ENCODE results near the gene HOXD8. TPM values are rescaled to one million over a fixed set of nuclear protein-coding genes. Genes with fewer than 3 reads are reported as not detected.

HOXD8 gene
- total and polyA plus RNA-seq, 4 donors, result 0.34 to 1.6 (median 1.0) TPM

GRCh38 chr2:176145085-176145969 is 15.8 kb downstream of the HOXD8 start:
- no peak for TF ChIP-seq CTCF (IDR thresholded peaks at IDR 0.05; ENCODE audit: control extremely low read depth, extremely low read depth)
- 49 to 57% methylated on average over 4 of the region's 4 CpGs for WGBS, 2 donors
- H3K9me3 ChIP-seq (ENCODE audit: control insufficient read depth in 4 of 4, insufficient read depth in 3 of 4, low read length in 3 of 4), result peaks cover 0 to 7% (median 0%) of the 10 kb centered on the region in 4 donors
- H3K36me3 ChIP-seq (ENCODE audit: control insufficient read depth in 4 of 4, insufficient read depth in 4 of 4, low read length in 4 of 4), result no peaks in the 10 kb centered on the region
- H3K4me1 ChIP-seq (ENCODE audit: control insufficient read depth in 5 of 5, insufficient read depth in 5 of 5, low read length in 5 of 5), result peaks cover 0 to 5% (median 0%) of the 10 kb centered on the region in 5 donors
- peaks cover 14 to 93% (median 89%) of the 10 kb centered on the region in 3 donors for H3K27me3 ChIP-seq (ENCODE audit: control insufficient read depth in 3 of 3, insufficient read depth in 3 of 3, low read length in 2 of 3)
- H3K27ac ChIP-seq (ENCODE audit: low read depth in 1 of 2, low read length in 1 of 2), result no peak overlapping the region
- H3K9ac ChIP-seq (ENCODE audit: insufficient read depth in 1 of 2, low read length in 2 of 2), result no peak overlapping the region
- H3K4me3 ChIP-seq, result no peak overlapping the region
- DNase-seq (no peak), ATAC-seq (ENCODE audit: insufficient read depth, low FRiP score) (no peak)

GRCh38 chr2:176146101-176146500 is 16.6 kb downstream of the HOXD8 start:
- no peak for ATAC-seq (ENCODE audit: insufficient read depth, low FRiP score)
- no peak overlapping the region for H3K4me3 ChIP-seq
- H3K9me3 ChIP-seq (ENCODE audit: control insufficient read depth in 4 of 4, insufficient read depth in 3 of 4, low read length in 3 of 4), result peaks cover 0 to 7% (median 0%) of the 10 kb centered on the region in 4 donors
- H3K27me3 ChIP-seq (ENCODE audit: control insufficient read depth in 3 of 3, insufficient read depth in 3 of 3, low read length in 2 of 3), result peaks cover 14 to 97% (median 94%) of the 10 kb centered on the region in 3 donors
- WGBS, 2 donors, result 26 to 29% methylated on average over 6 of the region's 6 CpGs
- H3K9ac ChIP-seq (ENCODE audit: insufficient read depth in 1 of 2, low read length in 2 of 2), result no peak overlapping the region
- DNase-seq, result no peak
- H3K27ac ChIP-seq (ENCODE audit: low read depth in 1 of 2, low read length in 1 of 2), result no peak overlapping the region
- no peak for TF ChIP-seq CTCF (IDR thresholded peaks at IDR 0.05; ENCODE audit: control extremely low read depth, extremely low read depth)
- H3K36me3 ChIP-seq (ENCODE audit: control insufficient read depth in 4 of 4, insufficient read depth in 4 of 4, low read length in 4 of 4), result no peaks in the 10 kb centered on the region
- peaks cover 0 to 1% (median 0%) of the 10 kb centered on the region in 5 donors for H3K4me1 ChIP-seq (ENCODE audit: control insufficient read depth in 5 of 5, insufficient read depth in 5 of 5, low read length in 5 of 5)

GRCh38 chr2:176146645-176147044 is 17.1 kb downstream of the HOXD8 start:
- Histone ChIP-seq H3K36me3 (ENCODE audit: control insufficient read depth in 4 of 4, insufficient read depth in 4 of 4, low read length in 4 of 4) (no peaks in the 10 kb centered on the region), H3K4me3 (no peak overlapping the region), H3K4me1 (ENCODE audit: control insufficient read depth in 5 of 5, insufficient read depth in 5 of 5, low read length in 5 of 5) (peaks cover 0 to 3% (median 0%) of the 10 kb centered on the region in 5 donors), H3K9ac (ENCODE audit: insufficient read depth in 1 of 2, low read length in 2 of 2) (no peak overlapping the region), H3K9me3 (ENCODE audit: control insufficient read depth in 4 of 4, insufficient read depth in 3 of 4, low read length in 3 of 4) (peaks cover 0 to 7% (median 0%) of the 10 kb centered on the region in 4 donors), H3K27ac (ENCODE audit: low read depth in 1 of 2, low read length in 1 of 2) (no peak overlapping the region), H3K27me3 (ENCODE audit: control insufficient read depth in 3 of 3, insufficient read depth in 3 of 3, low read length in 2 of 3) (peaks cover 16 to 96% (median 92%) of the 10 kb centered on the region in 3 donors)
- no peak for ATAC-seq (ENCODE audit: insufficient read depth, low FRiP score)
- TF ChIP-seq CTCF (IDR thresholded peaks at IDR 0.05; ENCODE audit: control extremely low read depth, extremely low read depth), result no peak
- no peak for DNase-seq

Measured in lung (tissue), 12 donors.